Hepatocyte (in vitro differentiated cells): ENCODE measurements around the gene SLC5A6. TPM values are rescaled to one million over a fixed set of nuclear protein-coding genes. Genes with fewer than 3 reads are reported as not detected.
"Not testable (repeated sequence)": the region's sequence is repeated elsewhere in the genome, so short reads cannot be mapped to it uniquely, and the experiment has no call there.

Source experiments
- DNase-seq: peaks from one replicate; pipeline ENCODE4 v3.0.0-alpha.2; 2016; ENCODE audit warnings: low spot score
- H2AFZ ChIP-seq: fragments of 200-600 bp; sonication (generic); 2 replicates; pipeline ENCODE4 v1.6.0; 2016; ENCODE audit warnings: antibody characterized with exemption, mild to moderate bottlenecking
- H3K27ac ChIP-seq: fragments of 200-600 bp; sonication (generic); 2 replicates; pipeline ENCODE4 v1.5.1; 2016; ENCODE audit warnings: mild to moderate bottlenecking
- H3K27me3 ChIP-seq: fragments of 200-600 bp; sonication (generic); 2 replicates; pipeline ENCODE4 v1.6.1; 2016
- H3K36me3 ChIP-seq: fragments of 200-600 bp; sonication (generic); replicated peaks from 2 replicates; pipeline ENCODE4 v1.5.1; 2016; ENCODE audit warnings: low read depth; ENCODE audit not compliant: insufficient read depth
- H3K4me1 ChIP-seq: fragments of 200-600 bp; sonication (generic); 2 replicates; pipeline ENCODE4 v1.5.1; 2016; ENCODE audit warnings: mild to moderate bottlenecking, moderate library complexity; ENCODE audit not compliant: insufficient read depth
- H3K4me2 ChIP-seq: fragments of 200-600 bp; sonication (generic); 2 replicates; pipeline ENCODE4 v1.6.0; 2016
- H3K4me3 ChIP-seq: fragments of 200-600 bp; sonication (generic); 2 replicates; pipeline ENCODE4 v1.5.1; 2016; ENCODE audit warnings: mild to moderate bottlenecking
- H3K79me2 ChIP-seq: fragments of 200-600 bp; sonication (generic); 2 replicates; pipeline ENCODE4 v1.6.0; 2017; ENCODE audit warnings: mild to moderate bottlenecking
- H3K9me2 ChIP-seq: fragments of 200-600 bp; sonication (generic); replicated peaks from 2 replicates; pipeline ENCODE4 v1.6.0; 2017; ENCODE audit warnings: mild to moderate bottlenecking; ENCODE audit not compliant: insufficient read depth
- H3K9me3 ChIP-seq: fragments of 200-600 bp; sonication (generic); 2 replicates; pipeline ENCODE4 v1.5.1; 2016; ENCODE audit warnings: low read depth, mild to moderate bottlenecking
- H4K20me1 ChIP-seq: fragments of 200-600 bp; sonication (generic); 2 replicates; pipeline ENCODE4 v1.6.0; 2016; ENCODE audit warnings: mild to moderate bottlenecking; ENCODE audit not compliant: insufficient read depth, poor library complexity, severe bottlenecking
- EZH2 ChIP-seq: fragments of 200-600 bp; sonication (generic); IDR thresholded peaks from 2 replicates; pipeline ENCODE4 v1.6.1; 2016; ENCODE audit warnings: antibody characterized with exemption, mild to moderate bottlenecking, borderline replicate concordance
- EZH2phosphoT487 ChIP-seq: fragments of 200-600 bp; sonication (generic); IDR thresholded peaks from one replicate; pipeline ENCODE4 v1.6.1; 2018; ENCODE audit warnings: antibody characterized with exemption, mild to moderate bottlenecking, low read depth, moderate library complexity; ENCODE audit not compliant: unreplicated experiment, severe bottlenecking
- WGBS: methylation state at CpG from one replicate; pipeline ENCODE4 v1.1.6; 2016; ENCODE audit warnings: low lambda C conversion rate; ENCODE audit errors: missing lambda C conversion rate; 5-methylcytosine and 5-hydroxymethylcytosine counted together
- polyA plus RNA-seq: library from polyadenylated mRNA; unstranded; fragments of >200 nt; fragmentation: Nextera tagmentation; extraction: Ambion mirVana; gene quantifications from 2 replicates; pipeline ENCODE4 v1.2.1, GENCODE V29; 2016
- total RNA-seq: library from RNA; depleted of rRNA; stranded (reverse); fragments of >200 nt; gene quantifications from 2 replicates; pipeline ENCODE4 v1.2.3, GENCODE V29; 2014
- TF ChIP-seq, protein P1 (sequence below): fragments of 200-600 bp; sonication (generic); IDR thresholded peaks from 2 replicates; pipeline ENCODE4 v1.5.1; 2016; ENCODE audit warnings: antibody characterized with exemption, mild to moderate bottlenecking; ENCODE audit not compliant: poor library complexity

Gene SLC5A6
- total and polyA plus RNA-seq, 2 experiments from 2014 or later: 58.9 to 72.3 TPM

DNA sequence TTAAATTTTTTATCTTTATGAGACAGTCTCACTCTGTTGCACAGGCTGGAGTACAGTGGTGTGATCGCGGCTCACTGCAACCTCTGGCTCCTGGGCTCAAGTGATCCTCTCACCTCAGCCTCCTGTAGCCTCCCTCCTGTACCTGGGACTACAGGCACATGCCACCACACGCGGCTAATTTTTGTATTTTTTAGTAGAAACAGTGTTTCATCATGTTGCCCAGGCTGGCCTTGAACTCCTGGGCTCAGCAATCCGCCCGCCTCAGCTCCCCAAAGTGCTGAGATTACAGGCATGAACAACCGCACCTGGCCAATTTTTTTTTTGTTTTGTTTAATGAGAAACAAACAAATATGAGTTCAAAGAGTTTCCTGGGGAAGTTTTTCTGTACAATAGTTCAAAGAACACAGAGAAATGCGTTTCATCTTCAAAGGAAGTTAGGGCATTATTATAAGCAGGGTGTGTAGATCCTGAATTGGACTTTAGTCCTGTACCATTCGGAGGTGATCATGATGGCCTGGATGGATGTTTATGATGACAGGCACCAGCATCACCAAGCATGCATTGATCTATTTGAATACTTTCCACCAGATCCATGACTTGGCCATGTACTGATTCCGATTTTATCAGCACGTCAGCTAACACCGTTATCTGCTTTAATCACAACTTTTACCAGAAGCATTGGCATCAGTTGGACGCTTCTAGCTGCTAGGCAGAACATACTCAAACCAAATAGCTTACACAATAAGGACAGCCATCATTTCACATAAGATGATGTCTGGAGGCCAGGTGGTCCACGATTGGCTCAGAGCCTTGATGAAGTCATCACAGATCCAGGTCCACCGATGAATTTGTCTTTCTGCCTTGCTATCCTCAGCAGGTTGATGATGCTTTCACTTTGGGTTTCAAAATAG lies 34.4 kb downstream of the SLC5A6 start:
- H3K4me1 ChIP-seq: no peaks in the 10 kb centered on the region
- no peak overlapping the region for H2AFZ ChIP-seq
- no peak overlapping the region for H3K4me2 ChIP-seq
- H3K27me3 ChIP-seq: peaks cover 9% of the 10 kb centered on the region
- no peak overlapping the region for H3K27ac ChIP-seq
- H3K9me2 ChIP-seq: no peaks in the 10 kb centered on the region
- H4K20me1 ChIP-seq: no peaks in the 10 kb centered on the region
- DNase-seq: no peak
- no peaks in the 10 kb centered on the region for H3K79me2 ChIP-seq
- H3K9me3 ChIP-seq: no peaks in the 10 kb centered on the region
- no peaks in the 10 kb centered on the region for H3K36me3 ChIP-seq
- WGBS: 85% methylated on average over 15 of the region's 15 CpGs
- no peak overlapping the region for H3K4me3 ChIP-seq
- TF ChIP-seq EZH2phosphoT487 (no peak), EZH2 (no peak)
- TF ChIP-seq, protein P1, sequence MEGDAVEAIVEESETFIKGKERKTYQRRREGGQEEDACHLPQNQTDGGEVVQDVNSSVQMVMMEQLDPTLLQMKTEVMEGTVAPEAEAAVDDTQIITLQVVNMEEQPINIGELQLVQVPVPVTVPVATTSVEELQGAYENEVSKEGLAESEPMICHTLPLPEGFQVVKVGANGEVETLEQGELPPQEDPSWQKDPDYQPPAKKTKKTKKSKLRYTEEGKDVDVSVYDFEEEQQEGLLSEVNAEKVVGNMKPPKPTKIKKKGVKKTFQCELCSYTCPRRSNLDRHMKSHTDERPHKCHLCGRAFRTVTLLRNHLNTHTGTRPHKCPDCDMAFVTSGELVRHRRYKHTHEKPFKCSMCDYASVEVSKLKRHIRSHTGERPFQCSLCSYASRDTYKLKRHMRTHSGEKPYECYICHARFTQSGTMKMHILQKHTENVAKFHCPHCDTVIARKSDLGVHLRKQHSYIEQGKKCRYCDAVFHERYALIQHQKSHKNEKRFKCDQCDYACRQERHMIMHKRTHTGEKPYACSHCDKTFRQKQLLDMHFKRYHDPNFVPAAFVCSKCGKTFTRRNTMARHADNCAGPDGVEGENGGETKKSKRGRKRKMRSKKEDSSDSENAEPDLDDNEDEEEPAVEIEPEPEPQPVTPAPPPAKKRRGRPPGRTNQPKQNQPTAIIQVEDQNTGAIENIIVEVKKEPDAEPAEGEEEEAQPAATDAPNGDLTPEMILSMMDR: no peak

DNA sequence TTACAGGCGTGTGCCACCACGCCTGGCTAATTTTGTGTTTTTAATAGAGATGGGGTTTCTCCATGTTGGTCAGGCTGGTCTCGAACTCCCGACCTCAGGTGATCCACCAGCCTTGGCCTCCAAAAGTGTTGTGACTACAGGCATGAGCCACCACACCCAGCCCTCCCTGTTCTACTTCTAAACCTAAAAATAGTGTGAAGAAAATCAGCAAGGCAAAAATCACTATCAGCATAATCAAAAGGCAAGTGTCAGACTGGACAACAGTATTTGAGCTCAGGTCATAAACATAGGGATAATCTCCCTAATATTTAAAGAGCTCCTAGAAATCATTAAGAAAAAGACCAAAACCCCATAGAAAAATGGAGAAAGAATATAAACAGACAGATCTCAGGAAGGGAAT lies 36.3 kb downstream of the SLC5A6 start:
- not testable (repeated sequence) for H3K27ac ChIP-seq

GRCh38 chr2:27175330-27175729 lies 36.7 kb downstream of the SLC5A6 start:
- H3K79me2 ChIP-seq: no peaks in the 10 kb centered on the region
- no peaks in the 10 kb centered on the region for H3K4me1 ChIP-seq
- no peak for DNase-seq
- H3K9me2 ChIP-seq: no peaks in the 10 kb centered on the region
- H3K4me2 ChIP-seq: no peak overlapping the region
- TF ChIP-seq EZH2 (no peak), EZH2phosphoT487 (no peak)
- TF ChIP-seq, protein P1: no peak
- no peaks in the 10 kb centered on the region for H3K36me3 ChIP-seq
- H3K27me3 ChIP-seq: peaks cover 9% of the 10 kb centered on the region
- no peaks in the 10 kb centered on the region for H3K9me3 ChIP-seq
- WGBS: 74% methylated on average over 8 of the region's 8 CpGs
- H2AFZ ChIP-seq: no peak overlapping the region
- H3K4me3 ChIP-seq: no peak overlapping the region
- H3K27ac ChIP-seq: no peak overlapping the region
- H4K20me1 ChIP-seq: no peaks in the 10 kb centered on the region

More for the DNA sequence above, 36.3 kb downstream of the SLC5A6 start:
- not testable (repeated sequence) for H3K9me2 ChIP-seq, H3K36me3 ChIP-seq, H3K79me2 ChIP-seq, H3K4me2 ChIP-seq, H4K20me1 ChIP-seq, H3K27me3 ChIP-seq, H3K4me1 ChIP-seq, DNase-seq, H3K9me3 ChIP-seq, H3K4me3 ChIP-seq, H2AFZ ChIP-seq
- WGBS: 86% methylated on average over 4 of the region's 4 CpGs

DNA sequence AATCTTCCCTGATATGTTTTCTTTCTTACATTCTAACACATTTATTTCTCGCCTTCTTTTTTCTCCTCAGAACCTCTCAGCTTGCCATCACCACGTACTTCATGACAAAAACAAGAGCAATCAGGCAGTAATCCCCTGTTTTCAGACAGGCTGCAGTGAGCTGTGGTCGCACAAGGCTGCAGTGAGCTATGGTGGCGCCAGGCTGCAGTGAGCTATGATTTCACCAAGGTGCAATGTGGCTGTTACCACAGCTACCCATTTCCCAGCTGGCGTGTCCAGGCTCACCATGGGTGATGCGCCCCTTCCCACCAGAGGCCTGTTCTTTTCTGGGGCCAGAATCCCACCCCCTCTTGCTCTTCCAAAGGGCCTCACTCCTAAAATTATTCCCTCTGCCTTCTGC lies 37.4 kb downstream of the SLC5A6 start:
- Histone ChIP-seq H2AFZ (no peak overlapping the region), H3K4me3 (no peak overlapping the region), H3K79me2 (no peaks in the 10 kb centered on the region), H3K4me2 (no peak overlapping the region), H3K27ac (no peak overlapping the region), H3K9me3 (no peaks in the 10 kb centered on the region), H4K20me1 (no peaks in the 10 kb centered on the region), H3K27me3 (peaks cover 13% of the 10 kb centered on the region), H3K4me1 (no peaks in the 10 kb centered on the region), H3K36me3 (no peaks in the 10 kb centered on the region), H3K9me2 (no peaks in the 10 kb centered on the region)
- no peak for TF ChIP-seq EZH2
- TF ChIP-seq, protein P1: no peak
- TF ChIP-seq EZH2phosphoT487: no peak
- no peak for DNase-seq
- WGBS: 65% methylated on average over 6 of the region's 6 CpGs
